Hypothalamus (tissue), 51 donors: ENCODE data around the gene PLXNA2.
A peak's percentile ranks its signal among the peaks of the same experiment; 100 is the strongest.

Experiments used
- DNase-seq, 51 donors: peaks; one replicate each; lab custom pipeline; 2025; lab: John Stamatoyannopoulos, UW

The PLXNA2 gene

GRCh38 chr1:208268541-208269337 lies 24.6 kb upstream of the PLXNA2 start:
- DNase-seq = peak in 1 of 51 donors; percentile 6

GRCh38 chr1:208265525-208265924 lies 21.3 kb upstream of the PLXNA2 start:
- no peak for DNase-seq

GRCh38 chr1:208265122-208265469 lies 20.9 kb upstream of the PLXNA2 start:
- DNase-seq = no peak

GRCh38 chr1:208264469-208265121 lies 20.4 kb upstream of the PLXNA2 start:
- no peak for DNase-seq

GRCh38 chr1:208261874-208262273 lies 17.7 kb upstream of the PLXNA2 start:
- DNase-seq = no peak

GRCh38 chr1:208258277-208258676 lies 14.1 kb upstream of the PLXNA2 start:
- no peak for DNase-seq

- no peak for DNase-seq
Measured at GRCh38 chr1:208257351-208257750, 13.2 kb upstream of the PLXNA2 start.

GRCh38 chr1:208256556-208256955 lies 12.4 kb upstream of the PLXNA2 start:
- DNase-seq = no peak

- DNase-seq = no peak
Measured at GRCh38 chr1:208256091-208256490, 11.9 kb upstream of the PLXNA2 start.

- no peak for DNase-seq
Measured at GRCh38 chr1:208254862-208255261, 10.7 kb upstream of the PLXNA2 start.

GRCh38 chr1:208254376-208254775 lies 10.2 kb upstream of the PLXNA2 start:
- DNase-seq = no peak

- peak in 1 of 51 donors; percentile 34 for DNase-seq
Measured at GRCh38 chr1:208252836-208253576, 8.8 kb upstream of the PLXNA2 start.

- peak in 7 of 51 donors; percentile 14 to 44 (median 35) for DNase-seq
Measured at GRCh38 chr1:208251911-208252835, 8.0 kb upstream of the PLXNA2 start.

- DNase-seq = no peak
Measured at GRCh38 chr1:208251015-208251414, 6.8 kb upstream of the PLXNA2 start.

GRCh38 chr1:208250613-208251012 lies 6.4 kb upstream of the PLXNA2 start:
- no peak for DNase-seq

GRCh38 chr1:208248991-208249696 lies 5.0 kb upstream of the PLXNA2 start:
- DNase-seq = peak in 1 of 51 donors; percentile 34

- DNase-seq = peak in 24 of 51 donors; percentile 16 to 83 (median 52)
Measured at GRCh38 chr1:208248307-208248801, 4.2 kb upstream of the PLXNA2 start.

- DNase-seq = no peak
Measured at GRCh38 chr1:208247696-208248095, 3.5 kb upstream of the PLXNA2 start.

GRCh38 chr1:208245185-208245705 lies 1.1 kb upstream of the PLXNA2 start:
- peak in 47 of 51 donors; percentile 23 to 92 (median 69) for DNase-seq
